Activated T-helper 17 cell treated with anti-CD3 and anti-CD28 coated beads, Interleukin-2, amount 50 U/mL, for 72 hours (primary cell): ENCODE data around the gene CYP3A7. TPM values are rescaled to one million over a fixed set of nuclear protein-coding genes. Genes with fewer than 3 reads are reported as not detected.
"Not testable (repeated sequence)": the region's sequence is repeated elsewhere in the genome, so short reads cannot be mapped to it uniquely, and the experiment has no call there.

ENCODE experiments used
- ATAC-seq: fragments of 150-1000 bp; cut with Tn5 transposase; replicated peaks from 2 replicates; pipeline ENCODE4 v1.10.0; 2021; ENCODE audit warnings: mild to moderate bottlenecking, moderate library complexity
- H3K27ac Mint-ChIP-seq: one replicate; pipeline ENCODE4 v1.8.0; 2022; ENCODE audit warnings: mixed read lengths
- H3K27me3 Mint-ChIP-seq: one replicate; pipeline ENCODE4 v1.8.0; 2022; ENCODE audit warnings: mixed read lengths
- H3K36me3 Mint-ChIP-seq: one replicate; pipeline ENCODE4 v1.8.0; 2022; ENCODE audit warnings: low read depth, mild to moderate bottlenecking, mixed read lengths
- H3K4me1 Mint-ChIP-seq: one replicate; pipeline ENCODE4 v1.8.0; 2022; ENCODE audit warnings: mixed read lengths
- H3K4me3 Mint-ChIP-seq: one replicate; pipeline ENCODE4 v1.8.0; 2022; ENCODE audit warnings: mild to moderate bottlenecking, mixed read lengths
- H3K9me3 Mint-ChIP-seq: one replicate; pipeline ENCODE4 v1.8.0; 2022; ENCODE audit warnings: mixed read lengths
- total RNA-seq, 2 donors: library from RNA; stranded (reverse); gene quantifications; one replicate each; pipeline ENCODE4 v1.2.3, GENCODE V29; 2022

CYP3A7 gene
- total RNA-seq, 2 donors from 2014 or later, result not detected

- not testable (repeated sequence) for H3K36me3 Mint-ChIP-seq, H3K4me1 Mint-ChIP-seq, H3K9me3 Mint-ChIP-seq, H3K4me3 Mint-ChIP-seq, H3K27ac Mint-ChIP-seq, H3K27me3 Mint-ChIP-seq
- ATAC-seq, result peak; percentile 55
These were observed 35.9 kb downstream of the CYP3A7 start for GRCh38 chr7:99698867-99699730.

DNA sequence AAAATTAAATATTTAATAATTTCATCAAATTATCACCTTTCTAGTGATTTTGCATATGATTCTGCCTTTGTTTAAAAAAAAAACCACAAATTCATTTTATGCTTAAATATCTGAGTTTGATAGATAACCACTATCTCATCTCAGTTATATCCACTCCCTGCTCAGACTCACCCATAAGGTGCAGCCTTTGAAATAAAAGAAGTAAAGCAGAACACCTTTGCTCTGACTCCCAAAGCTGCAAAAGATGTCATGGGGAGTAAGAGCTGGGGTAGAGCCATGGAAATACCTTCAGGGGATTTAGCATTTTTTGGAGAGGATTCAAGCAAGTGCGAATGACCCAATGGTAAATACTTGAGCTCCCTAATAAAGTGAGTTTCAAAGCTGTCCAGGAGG, 40.1 kb downstream of the CYP3A7 start:
- Mint-ChIP-seq H3K27ac (no peak overlapping the region), H3K9me3 (no peaks in the 10 kb centered on the region), H3K4me3 (no peak overlapping the region), H3K4me1 (no peaks in the 10 kb centered on the region), H3K27me3 (no peaks in the 10 kb centered on the region), H3K36me3 (no peaks in the 10 kb centered on the region)
- ATAC-seq, result no peak

DNA sequence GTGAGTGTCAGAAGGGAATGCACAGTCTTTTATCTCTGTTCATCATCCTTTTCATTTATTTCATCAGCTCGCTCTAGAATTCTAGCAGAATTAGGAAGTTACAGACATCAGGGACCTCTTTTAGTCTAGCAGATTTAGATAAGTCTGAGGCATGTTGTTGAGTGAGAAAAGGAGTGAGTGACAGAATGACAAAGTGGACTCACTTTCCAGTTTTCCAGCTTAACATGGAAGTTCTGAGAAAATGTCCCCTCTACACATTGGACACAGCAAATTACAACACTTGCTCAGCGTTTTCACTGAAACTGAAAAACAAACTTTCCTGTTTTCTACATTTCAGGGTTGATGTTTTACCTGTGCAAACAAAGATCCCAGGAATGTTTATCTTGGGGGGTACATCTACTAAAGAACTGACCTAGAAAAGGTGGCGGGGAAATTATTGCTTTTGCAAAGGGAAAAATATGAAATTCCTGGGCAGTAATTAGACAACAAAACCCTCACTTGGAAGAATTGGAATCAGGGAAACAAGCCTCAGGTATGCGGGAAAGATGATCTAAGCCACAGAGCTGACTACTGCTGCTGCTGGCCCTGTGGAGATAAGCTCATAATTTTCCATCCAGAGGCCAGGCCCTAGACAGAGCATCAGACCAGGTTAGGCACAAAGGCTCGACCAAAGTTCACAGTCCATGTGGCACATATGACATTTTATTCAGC, 40.6 kb downstream of the CYP3A7 start:
- Mint-ChIP-seq H3K4me1 (no peaks in the 10 kb centered on the region), H3K27ac (no peak overlapping the region), H3K36me3 (no peaks in the 10 kb centered on the region), H3K27me3 (no peaks in the 10 kb centered on the region), H3K9me3 (no peaks in the 10 kb centered on the region), H3K4me3 (no peak overlapping the region)
- no peak for ATAC-seq

DNA sequence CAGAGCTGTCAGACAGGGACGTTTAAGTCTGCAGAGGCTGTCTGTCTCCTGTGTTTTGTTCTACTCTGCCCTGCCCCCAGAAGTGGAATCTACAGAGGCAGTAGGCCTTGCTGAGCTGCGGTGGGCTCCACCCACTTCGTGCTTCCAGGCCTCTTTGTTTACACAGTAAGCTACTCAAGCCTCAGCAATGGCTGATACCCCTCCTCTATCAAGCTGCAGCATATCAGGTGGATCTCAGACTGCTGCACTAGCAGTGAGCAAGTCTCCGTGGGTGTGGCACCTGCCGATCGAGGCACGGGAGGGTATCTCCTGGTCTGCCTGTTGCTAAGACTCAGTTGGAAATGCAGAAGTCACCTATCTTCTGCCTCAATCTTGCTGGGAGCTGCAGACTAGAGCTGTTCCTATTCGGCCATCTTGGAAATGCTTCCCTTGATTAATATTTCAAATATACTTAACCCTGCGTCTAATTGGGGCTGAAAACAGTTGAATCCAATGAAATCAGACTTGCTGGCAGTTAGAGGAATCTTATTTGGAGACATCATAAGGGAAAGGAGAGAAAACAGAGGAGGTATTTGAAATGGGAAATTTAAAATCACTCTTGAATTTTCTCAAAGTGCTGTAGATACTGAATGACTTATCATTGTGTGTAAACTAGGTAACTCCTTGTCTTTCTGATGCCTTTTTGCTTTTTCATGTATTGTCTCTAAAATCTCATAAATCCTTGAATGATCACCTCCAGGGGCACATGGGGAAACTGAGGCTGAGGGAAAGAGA, 41.4 kb downstream of the CYP3A7 start:
- no peak overlapping the region for H3K27ac Mint-ChIP-seq
- ATAC-seq, result no peak
- no peaks in the 10 kb centered on the region for H3K4me1 Mint-ChIP-seq
- no peaks in the 10 kb centered on the region for H3K27me3 Mint-ChIP-seq
- peaks cover 4% of the 10 kb centered on the region for H3K9me3 Mint-ChIP-seq
- no peaks in the 10 kb centered on the region for H3K36me3 Mint-ChIP-seq
- no peak overlapping the region for H3K4me3 Mint-ChIP-seq

DNA sequence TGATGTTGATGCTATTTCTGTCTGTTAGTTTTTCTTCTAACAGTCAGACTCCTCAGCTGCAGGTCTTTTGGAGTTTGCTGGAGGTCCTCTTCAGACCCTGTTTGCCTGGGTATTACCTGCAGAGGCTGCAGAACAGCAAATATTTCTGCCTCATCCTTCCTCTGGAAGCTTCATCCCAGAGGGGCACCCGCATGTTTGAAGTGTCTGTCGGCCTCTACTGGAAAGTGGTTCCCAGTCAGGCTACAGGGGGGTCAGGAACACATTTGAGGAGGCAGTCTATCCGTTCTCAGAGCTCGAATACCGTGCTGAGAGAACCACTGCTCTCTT, 41.9 kb downstream of the CYP3A7 start:
- Mint-ChIP-seq H3K36me3 (no peaks in the 10 kb centered on the region), H3K4me1 (no peaks in the 10 kb centered on the region), H3K9me3 (peaks cover 8% of the 10 kb centered on the region), H3K4me3 (no peak overlapping the region), H3K27ac (no peak overlapping the region), H3K27me3 (no peaks in the 10 kb centered on the region)
- ATAC-seq, result no peak

DNA sequence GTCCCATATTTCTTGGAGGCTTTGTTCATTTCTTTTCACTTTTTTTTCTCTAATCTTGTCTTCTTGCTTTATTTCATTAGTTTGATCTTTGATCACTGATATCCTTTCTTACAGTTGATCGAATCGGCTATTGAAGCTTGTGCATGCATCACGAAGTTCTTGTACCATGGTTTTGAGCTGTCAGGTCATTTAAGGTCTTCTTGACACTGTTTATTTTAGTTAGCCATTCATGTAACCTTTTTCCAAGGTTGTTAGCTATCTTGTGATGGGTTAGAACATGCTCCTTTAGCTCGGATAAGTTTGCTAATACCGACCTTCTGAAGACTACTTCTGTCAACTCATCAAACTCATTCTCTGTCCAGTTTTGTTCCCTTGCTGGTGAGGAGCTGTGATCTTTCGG, 42.4 kb downstream of the CYP3A7 start:
- H3K4me1 Mint-ChIP-seq, H3K27me3 Mint-ChIP-seq, H3K9me3 Mint-ChIP-seq, ATAC-seq, H3K4me3 Mint-ChIP-seq, H3K36me3 Mint-ChIP-seq, H3K27ac Mint-ChIP-seq: not testable (repeated sequence)

- H3K4me1 Mint-ChIP-seq, ATAC-seq, H3K36me3 Mint-ChIP-seq, H3K27ac Mint-ChIP-seq, H3K27me3 Mint-ChIP-seq, H3K4me3 Mint-ChIP-seq: not testable (repeated sequence)
- H3K9me3 Mint-ChIP-seq, result peaks cover 13% of the 10 kb centered on the region
These were observed 43.3 kb downstream of the CYP3A7 start for GRCh38 chr7:99691658-99692057.

DNA sequence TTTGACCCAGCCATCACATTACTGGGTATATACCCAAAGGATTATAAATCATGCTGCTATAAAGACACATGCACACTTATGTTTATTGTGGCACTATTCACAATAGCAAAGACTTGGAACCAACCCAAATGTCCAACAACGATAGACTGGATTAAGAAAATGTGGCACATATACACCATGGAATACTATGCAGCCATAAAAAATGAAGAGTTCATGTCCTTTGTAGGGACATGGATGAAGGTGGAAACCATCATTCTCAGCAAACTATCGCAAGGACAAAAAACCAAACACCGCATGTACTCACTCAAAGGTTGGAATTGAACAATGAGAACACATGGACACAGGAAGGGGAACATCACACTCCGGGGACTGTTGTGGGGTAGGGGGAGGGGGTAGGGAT, 44.1 kb downstream of the CYP3A7 start:
- not testable (repeated sequence) for H3K36me3 Mint-ChIP-seq, ATAC-seq, H3K4me3 Mint-ChIP-seq, H3K27ac Mint-ChIP-seq, H3K27me3 Mint-ChIP-seq, H3K4me1 Mint-ChIP-seq
- H3K9me3 Mint-ChIP-seq, result peaks cover 13% of the 10 kb centered on the region

GRCh38 chr7:99685871-99686608, 49.0 kb downstream of the CYP3A7 start:
- not testable (repeated sequence) for H3K27me3 Mint-ChIP-seq, H3K36me3 Mint-ChIP-seq, H3K4me1 Mint-ChIP-seq, ATAC-seq, H3K4me3 Mint-ChIP-seq, H3K27ac Mint-ChIP-seq
- H3K9me3 Mint-ChIP-seq, result peaks cover 13% of the 10 kb centered on the region

DNA sequence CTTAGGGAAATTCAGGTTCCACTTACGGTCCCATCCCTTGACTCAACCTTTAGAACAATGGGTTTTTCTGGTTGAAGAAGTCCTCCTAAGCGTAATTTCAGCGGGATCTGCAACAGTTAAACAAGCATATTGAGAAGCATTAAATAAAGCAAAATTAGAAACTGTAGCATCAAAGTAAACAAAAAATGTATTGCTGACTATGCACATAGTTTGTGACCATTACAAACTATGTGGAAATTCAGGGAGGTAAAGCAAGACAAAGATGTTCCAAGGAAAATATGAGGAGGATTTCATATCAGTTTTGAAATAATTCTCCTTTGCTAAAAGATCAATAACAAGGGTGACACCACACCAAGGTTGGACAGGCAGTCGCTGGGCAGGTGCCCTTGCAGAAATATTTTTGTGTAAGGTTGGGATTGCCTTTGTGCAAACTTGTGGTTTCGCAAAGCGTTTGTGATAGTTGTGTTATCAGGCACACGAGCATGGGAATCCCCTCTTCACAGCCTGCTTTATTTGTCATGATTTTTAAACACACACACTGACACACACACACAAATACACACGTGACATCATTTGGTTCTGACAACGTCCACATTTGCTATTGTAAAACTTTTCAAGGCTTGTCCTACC, 49.8 kb downstream of the CYP3A7 start:
- no peak for ATAC-seq
- H3K27me3 Mint-ChIP-seq, result no peaks in the 10 kb centered on the region
- H3K4me3 Mint-ChIP-seq, result no peak overlapping the region
- no peak overlapping the region for H3K27ac Mint-ChIP-seq
- no peaks in the 10 kb centered on the region for H3K36me3 Mint-ChIP-seq
- H3K4me1 Mint-ChIP-seq, result no peaks in the 10 kb centered on the region
- H3K9me3 Mint-ChIP-seq, result peaks cover 13% of the 10 kb centered on the region

DNA sequence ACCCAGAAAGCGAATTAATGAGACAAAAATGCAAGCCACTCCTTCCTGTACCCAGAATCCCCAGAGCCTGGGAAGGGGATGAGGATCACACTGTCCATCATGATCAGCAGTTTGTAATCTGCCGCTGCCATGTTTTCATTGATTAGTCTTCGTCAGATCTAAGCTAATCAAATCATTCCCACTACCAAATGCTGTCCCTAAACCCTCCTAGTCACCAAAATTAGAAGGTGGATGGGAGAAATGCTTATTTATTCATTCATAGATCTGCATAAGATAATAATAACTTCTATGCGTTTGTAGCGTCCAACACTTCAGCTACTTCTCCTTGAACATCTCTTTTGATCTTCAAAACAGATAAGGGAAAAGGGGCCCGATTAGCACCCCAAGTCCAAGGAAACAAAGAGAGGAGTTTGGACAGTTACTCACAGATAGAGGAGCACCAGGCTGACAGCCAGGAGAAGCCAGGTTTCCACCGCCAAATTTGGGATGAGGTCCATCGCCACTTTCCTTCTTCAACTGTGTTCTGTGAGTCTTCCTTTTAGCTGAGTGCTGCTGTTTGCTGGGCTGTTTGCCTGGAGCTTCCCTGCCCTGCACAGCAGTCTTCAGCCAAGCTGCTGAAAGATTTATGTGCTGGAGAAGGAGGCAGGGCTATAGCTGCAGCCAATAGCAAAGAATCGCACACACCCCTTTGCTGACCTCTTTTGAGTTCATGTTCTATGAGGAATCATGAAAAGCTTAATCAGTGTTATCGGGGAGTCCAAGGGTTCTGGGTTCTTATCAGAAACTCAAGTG, 55.4 kb downstream of the CYP3A7 start, which contains the start of gene CYP3A5:
Gene CYP3A5, minus strand, starts transcription at position 597 of the 792 bp plus-strand sequence. Its CDS starts 100 bp downstream, at position 497.
- ATAC-seq, result no peak
- H3K27ac Mint-ChIP-seq, result peak within 1 kb of the TSS; percentile 3
- H3K27me3 Mint-ChIP-seq, result no peaks in the 10 kb centered on the region
- no peak within 1 kb of the TSS for H3K4me3 Mint-ChIP-seq
- no peaks in the 10 kb centered on the region for H3K9me3 Mint-ChIP-seq
- no peaks in the 10 kb centered on the region for H3K36me3 Mint-ChIP-seq
- peaks cover 12% of the 10 kb centered on the region for H3K4me1 Mint-ChIP-seq

GRCh38 chr7:99679032-99679399, 56.0 kb downstream of the CYP3A7 start:
- Mint-ChIP-seq H3K4me1 (peaks cover 12% of the 10 kb centered on the region), H3K4me3 (no peak overlapping the region), H3K27ac (no peak overlapping the region), H3K9me3 (no peaks in the 10 kb centered on the region), H3K36me3 (no peaks in the 10 kb centered on the region), H3K27me3 (no peaks in the 10 kb centered on the region)
- ATAC-seq, result peak; percentile 29

DNA sequence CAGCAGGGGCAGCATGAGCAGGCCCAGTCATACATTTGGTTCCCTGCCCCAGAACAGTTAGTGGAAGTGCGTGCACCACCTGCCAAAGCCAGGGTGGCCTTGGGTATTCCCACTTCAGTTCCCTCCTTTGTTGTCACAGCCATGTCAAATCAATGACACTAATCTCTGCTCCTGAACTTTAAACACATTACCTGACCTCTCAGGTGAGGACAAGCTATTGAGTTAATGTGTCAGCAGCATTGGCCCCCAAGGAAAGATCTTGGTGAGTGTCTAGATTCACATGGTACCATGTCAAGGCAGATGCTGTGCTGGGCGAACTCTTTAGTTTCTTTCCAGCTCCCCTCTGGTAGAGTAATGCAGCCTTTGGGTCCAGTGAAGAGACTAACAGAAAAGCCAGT, 57.3 kb downstream of the CYP3A7 start:
- H3K27me3 Mint-ChIP-seq, result no peaks in the 10 kb centered on the region
- H3K36me3 Mint-ChIP-seq, result no peaks in the 10 kb centered on the region
- no peak overlapping the region for H3K4me3 Mint-ChIP-seq
- ATAC-seq, result no peak
- peaks cover 12% of the 10 kb centered on the region for H3K4me1 Mint-ChIP-seq
- no peak overlapping the region for H3K27ac Mint-ChIP-seq
- no peaks in the 10 kb centered on the region for H3K9me3 Mint-ChIP-seq
